Left colon (tissue), 2 donors: ENCODE results near the gene TAS2R40. TPM values are rescaled to one million over a fixed set of nuclear protein-coding genes. Genes with fewer than 3 reads are reported as not detected.
"Not testable (repeated sequence)": the region's sequence is repeated elsewhere in the genome, so short reads cannot be mapped to it uniquely, and the experiment has no call there.

Source experiments
- ATAC-seq: fragments of 200-7000 bp; cut with Tn5 transposase; one replicate; pipeline ENCODE4 v1.9.1; 2020; ENCODE audit warnings: mild to moderate bottlenecking, moderate library complexity
- DNase-seq, 2 donors: peaks; one replicate each; pipeline ENCODE4 v3.0.0-alpha.2; 2020
- intact Hi-C, 2 donors: fragments of 100-400 bp; cut with DNase I in 1 of 2; cut with micrococcal nuclease in 1 of 2; formaldehyde crosslinking; loops; one replicate each; pipeline versions ENCODE4 v1.11.2 to v1.14.0; 2022; cut with DNase I, micrococcal nuclease
- long read RNA-seq: library from polyadenylated mRNA; unstranded; transcript quantifications from one replicate; pipeline ENCODE4 v2.0.0, GENCODE V29; 2021
- total RNA-seq, 2 donors: library from RNA; stranded (reverse); fragmentation: NEBNext Ultra II Directional; extraction: Animal tissue kit (Norgen Biotek cat#: 25700); gene quantifications; one replicate each; pipeline ENCODE4 v1.2.1, GENCODE V29; 2021
- donor health status: DM: no; HTN: no; CAD: no.
- donor health status: DM: yes; HTN: yes; CAD: no.

The TAS2R40 gene
- total RNA-seq = not detected
- long read RNA-seq = 0 reads

DNA sequence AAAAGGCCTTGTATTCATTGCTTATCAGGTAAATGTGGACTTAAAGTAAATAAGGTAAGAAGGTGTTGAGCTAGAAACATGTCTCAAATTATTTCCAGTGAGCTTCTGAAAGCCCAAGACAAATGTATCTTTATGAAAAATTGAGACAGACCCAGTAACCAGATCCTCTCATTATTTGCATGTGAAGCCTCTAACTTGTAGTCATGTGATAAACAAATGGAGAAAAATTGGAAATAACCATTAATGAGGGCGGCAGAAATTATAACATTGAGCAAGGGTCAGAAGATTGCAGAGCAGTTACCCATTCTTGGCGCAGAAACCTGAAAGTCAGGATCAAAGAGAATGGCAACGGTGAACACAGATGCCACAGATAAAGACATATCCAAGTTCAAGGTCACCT is at the start of gene TAS2R40:
Gene TAS2R40, plus strand, starts transcription at position 301 of the 400 bp plus-strand sequence. Its CDS starts 42 bp downstream, at position 343.
- DNase-seq (no peak), ATAC-seq (no peak)
- intact Hi-C loops = no loop called here

DNA sequence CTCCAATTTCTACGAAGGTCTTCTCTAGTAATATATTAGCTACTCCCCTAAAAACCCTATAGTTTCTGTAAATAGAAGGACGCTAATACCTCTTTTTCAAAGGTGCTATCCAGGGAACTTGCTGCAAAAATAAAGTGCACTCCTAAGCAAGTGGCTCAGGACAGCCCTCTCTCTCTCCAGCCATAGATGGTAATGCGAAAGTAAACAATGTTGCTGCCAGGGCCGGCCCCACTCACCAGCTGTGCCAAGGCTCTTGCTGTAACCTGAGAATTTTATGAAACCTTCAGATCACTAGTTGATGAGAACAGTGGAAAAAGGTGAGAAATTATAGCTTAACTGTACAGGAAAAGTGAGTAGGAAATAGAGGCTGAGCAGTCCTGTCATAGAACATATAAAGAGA is 49.5 kb upstream of the TAS2R40 start:
- peak; percentile 56 to 66 for DNase-seq
- ATAC-seq = peak; percentile 97
- intact Hi-C loops = no loop called here

DNA sequence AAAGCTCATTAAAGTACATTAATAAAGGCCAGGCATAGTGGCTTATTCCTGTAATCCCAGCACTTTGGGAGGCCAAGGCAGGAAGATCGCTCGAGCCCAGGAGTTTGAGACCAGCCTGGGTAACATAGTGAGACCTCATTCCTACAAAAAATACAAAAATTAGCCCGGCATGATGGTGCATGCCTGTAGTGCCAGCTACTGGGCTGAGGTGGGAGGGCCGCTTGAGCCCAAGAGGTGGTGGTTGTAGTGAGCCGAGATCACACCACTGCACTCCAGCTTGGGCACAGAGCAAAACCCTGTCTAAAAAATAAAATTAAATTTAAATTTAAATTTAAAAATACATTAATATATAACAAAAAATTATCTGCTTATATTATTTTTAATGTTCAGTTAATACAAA is 45.7 kb upstream of the TAS2R40 start:
- intact Hi-C loops = no loop called here
- DNase-seq = no peak
- ATAC-seq = no peak

DNA sequence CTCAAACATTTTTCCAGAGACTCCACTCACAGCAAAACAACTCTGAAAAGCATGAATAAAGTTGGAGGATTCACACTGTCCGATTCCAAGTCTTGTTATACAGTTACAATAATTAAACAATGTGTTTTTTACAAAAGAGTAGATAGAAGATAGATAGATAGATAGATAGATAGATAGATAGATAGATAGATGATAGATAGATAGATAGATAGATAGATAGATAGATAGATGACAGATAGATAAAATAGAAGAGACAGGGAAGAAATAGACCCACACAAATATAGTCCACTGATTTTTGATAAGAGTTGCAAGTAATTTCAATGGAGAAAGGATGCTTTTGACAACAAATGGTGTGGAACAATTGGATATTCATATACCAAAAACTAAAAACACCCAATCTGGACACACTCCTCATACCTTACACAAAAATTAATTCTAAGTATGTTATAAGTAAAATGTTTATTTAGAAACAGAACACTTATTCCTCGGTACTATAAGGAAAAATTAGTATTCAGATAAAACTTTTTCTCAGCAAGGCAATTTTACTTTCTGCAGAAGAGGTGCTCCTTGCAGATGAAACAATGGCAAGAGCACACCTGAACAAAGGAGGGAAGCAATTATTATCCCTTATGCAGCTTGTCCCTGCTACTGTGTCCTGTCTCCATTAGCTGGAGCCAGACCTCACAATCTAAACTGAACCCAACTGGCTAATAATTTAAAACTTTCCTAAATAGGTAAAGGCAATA is 44.3 kb upstream of the TAS2R40 start:
- no peak for ATAC-seq
- DNase-seq = no peak
- intact Hi-C loops = no loop called here

DNA sequence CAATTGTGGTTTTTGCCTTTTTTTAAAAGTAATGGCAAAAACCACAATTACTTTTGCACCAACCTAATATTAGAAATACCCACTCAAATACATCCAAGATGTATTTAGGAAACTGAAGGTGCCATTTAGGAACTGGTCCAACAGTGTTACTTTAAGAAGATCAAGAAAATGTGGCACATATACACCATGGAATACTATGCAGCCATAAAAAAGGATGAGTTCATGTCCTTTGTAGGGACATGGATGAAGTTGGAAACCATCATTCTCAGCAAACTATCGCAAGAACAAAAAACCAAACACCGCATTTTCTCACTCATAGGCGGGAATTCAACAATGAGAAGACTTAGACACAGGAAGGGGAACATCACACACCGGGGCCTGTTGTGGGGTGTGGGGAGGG is 41.1 kb upstream of the TAS2R40 start:
- intact Hi-C loops, ATAC-seq: not testable (repeated sequence)

DNA sequence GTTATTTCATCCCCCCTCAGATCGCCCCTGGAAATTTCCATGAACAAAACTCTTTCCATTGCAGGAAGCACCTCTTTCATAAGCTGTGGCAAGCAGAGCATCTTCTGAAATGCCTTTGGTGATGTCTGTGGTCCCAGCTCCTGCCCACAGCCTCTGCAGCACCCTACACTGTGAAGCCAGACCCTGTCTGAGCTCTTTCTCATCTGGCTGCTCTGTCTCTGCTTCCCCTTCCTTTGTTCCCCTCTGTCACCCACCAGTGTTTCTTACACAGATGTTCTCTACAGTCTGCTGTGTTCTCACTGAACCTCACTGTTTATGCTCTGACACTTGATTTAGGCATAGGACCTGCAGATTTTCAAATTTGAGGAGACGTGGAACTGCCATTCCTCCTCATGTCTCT is 40.5 kb upstream of the TAS2R40 start:
- no peak for DNase-seq
- intact Hi-C loops = no loop called here
- ATAC-seq = no peak

More for the DNA sequence above, 41.1 kb upstream of the TAS2R40 start:
- not testable (repeated sequence) for DNase-seq

DNA sequence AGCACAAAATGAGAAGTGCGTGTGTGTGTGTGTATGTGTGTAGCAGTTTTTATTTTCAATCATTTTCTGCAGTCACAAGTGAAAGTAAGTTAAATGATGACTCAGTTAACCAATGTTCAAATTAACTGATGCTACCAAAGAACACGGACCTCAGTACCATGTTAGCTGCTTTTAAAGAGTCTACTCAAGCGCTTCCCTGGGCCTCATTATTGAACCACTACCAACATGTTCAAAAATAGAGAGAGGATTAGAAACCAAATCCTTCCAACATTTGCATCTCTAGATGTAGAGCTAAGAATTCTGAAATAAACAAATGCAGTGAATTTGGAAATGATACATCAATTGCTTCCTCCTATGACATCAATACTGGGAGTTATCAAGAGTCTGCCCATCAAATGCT is 38.8 kb upstream of the TAS2R40 start, which contains the start of gene TAS2R39:
Gene TAS2R39, plus strand, starts transcription at position 396 of the 400 bp plus-strand sequence. Its CDS starts 0 bp downstream, at position 396.
- no peak for DNase-seq
- no peak for ATAC-seq
- intact Hi-C loops = no loop called here

DNA sequence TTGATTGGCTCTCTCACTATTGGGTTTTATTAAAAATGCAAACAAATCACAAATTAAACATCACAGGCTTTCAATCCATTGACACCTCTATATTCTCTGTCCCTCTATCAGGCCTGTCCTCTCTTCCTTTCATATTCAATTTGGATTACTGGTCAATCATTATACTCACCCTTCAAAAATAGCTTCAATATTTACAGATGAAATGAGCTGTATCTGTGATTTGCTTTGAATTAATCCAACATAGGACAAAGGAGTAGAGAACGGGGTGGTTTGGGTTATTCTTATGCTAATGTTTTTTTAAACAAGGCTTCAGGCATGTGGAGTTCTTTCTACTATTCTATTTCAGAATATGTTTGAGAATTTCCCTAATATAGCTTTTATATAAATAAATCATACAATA is 36.3 kb upstream of the TAS2R40 start:
- ATAC-seq = no peak
- intact Hi-C loops = no loop called here
- no peak for DNase-seq

DNA sequence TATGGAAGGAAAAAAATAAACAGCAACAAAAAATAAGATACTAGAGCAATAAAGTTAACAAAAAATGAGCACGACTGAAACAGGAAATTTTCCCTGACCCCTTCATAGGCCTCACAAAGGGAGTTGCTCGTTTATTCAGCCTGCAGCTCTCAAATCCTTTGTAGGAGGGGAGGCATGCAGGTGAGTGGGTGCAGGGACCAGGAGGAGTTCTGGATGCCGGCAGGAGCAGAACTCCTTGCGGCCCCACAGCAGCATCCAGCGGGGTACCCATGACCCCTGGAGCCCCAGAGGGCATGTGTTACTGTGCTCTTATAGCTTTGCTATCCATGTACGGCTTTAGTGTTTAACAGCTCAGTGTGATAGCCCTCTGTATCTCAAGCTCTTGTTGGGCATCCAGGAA is 32.8 kb upstream of the TAS2R40 start:
- ATAC-seq (no peak), DNase-seq (no peak)
- intact Hi-C loops = no loop called here

DNA sequence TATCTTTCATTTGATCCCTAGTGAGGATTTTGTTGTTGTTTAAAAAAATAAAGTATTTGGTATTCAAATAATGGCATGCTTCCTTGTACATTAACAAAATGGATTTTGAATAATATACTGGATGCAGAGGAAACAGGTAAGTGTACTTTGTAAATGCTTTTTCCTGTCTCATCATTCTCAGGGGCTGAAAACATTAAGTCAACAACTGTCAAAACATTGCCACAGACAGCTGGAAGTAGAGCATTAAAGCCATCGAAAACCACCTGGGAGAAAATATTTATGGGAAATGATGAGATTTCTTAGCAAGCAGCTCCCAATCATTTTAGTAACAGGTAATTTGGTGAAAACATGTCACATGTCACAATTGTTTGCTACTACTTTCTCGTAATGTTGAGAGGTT is 28.0 kb upstream of the TAS2R40 start:
- ATAC-seq (no peak), DNase-seq (no peak)
- intact Hi-C loops = no loop called here

DNA sequence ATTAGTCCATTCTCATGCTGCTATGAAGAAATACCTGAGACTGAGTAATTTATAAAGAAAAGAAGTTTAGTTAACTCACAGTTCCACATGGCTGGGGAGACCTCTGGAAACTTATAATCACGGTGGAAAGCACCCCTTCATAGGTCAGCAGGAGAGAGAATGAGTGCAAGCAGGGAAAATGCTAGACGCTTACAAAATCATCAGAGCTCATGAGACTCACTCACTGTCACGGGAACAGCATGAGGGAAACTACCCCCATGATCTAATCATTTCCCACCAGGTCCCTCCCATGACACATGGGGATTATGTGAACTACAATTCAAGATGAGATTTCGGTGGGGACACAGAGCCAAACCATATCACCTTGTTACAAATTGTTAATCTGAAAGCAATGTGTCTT is 22.8 kb upstream of the TAS2R40 start:
- intact Hi-C loops = no loop called here
- no peak for ATAC-seq
- DNase-seq = no peak

DNA sequence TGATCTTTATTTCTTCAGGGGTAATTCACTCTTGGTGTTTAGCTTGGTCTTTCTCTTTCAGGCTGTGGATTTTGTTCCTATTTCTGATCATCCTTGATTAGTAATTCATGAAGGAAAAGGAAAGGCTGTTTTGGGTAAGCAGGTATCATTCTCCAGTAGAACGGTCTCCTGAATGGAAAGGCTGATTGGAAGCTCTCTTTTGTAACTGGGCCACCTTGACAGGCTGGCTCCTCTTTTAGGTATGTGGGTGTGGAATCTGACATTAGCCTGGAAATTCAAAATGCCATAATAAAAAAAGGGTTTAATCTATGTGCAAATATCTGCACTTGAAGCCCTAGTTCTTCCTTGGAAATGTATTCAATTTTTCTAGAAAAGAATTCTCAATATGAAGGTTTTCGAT is 19.7 kb upstream of the TAS2R40 start:
- ATAC-seq = no peak
- intact Hi-C loops = no loop called here

DNA sequence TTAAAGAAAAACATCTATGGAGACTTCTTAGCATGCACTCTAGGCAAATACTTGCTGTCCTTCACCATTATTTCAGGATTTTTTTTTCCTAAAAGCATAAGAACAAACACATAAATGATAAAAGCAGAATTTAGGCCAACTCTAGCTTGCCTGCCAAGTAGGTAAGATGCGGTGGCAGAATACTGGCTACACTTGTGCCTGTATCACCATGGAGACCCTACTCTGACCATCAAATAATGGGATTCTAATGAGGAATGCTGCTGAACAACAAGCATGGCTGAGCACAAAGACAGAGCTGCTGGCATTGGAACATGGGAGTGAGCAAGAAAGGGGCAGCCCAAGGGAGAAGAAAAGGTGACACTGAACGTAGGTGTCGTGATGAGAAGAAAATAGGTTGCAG is 18.5 kb upstream of the TAS2R40 start:
- ATAC-seq (no peak), DNase-seq (no peak)
- intact Hi-C loops = no loop called here

More for the DNA sequence above, 19.7 kb upstream of the TAS2R40 start:
- no peak for DNase-seq

DNA sequence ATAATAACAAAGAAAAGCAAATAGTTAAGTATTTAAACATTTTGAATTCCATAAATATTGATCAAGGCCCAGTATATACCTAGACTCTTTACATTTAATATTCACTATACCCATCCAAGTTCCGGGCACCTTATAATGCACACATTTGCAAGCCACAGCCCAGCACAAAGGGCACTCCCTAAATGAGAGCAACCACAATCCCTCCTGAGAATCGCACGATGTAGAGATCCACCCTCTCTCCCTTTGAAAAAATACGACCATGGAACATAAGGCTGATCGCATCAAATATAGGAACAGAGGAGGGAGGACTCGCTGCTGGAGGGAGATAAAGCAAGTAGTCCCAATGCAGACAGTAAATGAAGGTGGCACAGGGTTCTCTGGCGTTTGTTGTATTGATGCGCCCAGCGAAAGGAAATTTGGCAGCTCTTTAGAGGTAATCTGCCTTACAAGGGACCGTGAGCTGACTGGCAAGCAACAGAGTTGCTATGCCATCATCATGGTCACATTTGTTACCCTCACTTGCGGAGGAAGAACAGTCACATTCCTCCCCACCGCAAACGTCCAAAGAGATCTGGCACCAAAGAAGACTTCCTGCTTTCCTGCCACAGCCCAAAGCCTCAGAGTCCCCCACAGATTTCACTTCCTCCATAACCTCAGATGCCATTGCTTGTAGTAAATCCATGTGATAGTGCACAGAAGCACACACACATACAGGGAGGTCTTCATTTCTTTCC is 16.1 kb upstream of the TAS2R40 start:
- DNase-seq (peak in 1 of 2 donors; percentile 32), ATAC-seq (no peak)
- intact Hi-C loops = no loop called here

DNA sequence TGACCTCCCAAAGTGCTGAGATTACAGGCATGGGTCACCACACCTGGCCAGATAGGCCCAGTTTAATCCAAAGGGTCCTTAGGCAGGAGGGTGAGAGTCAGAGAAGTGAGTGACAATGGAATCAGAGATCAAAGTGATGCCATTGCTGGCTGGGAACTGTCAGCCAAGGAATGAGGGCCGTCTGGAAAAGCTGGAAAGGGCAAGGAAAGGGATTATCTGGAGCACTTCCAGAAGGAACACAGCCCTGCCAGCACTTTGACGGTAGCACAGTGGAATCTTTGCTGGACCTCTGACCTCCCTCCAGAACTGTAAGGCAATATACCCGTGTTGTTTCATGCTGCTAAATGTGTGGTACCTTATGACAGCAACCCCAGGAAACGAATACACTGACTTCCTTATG is 11.3 kb upstream of the TAS2R40 start:
- DNase-seq = no peak
- intact Hi-C loops = loop anchor here (10.0 kb wide), 2 partner anchors 206 to 356 kb away; partner anchors contain the start of gene EPHB6 (in 1 of the 2)
- ATAC-seq = no peak

DNA sequence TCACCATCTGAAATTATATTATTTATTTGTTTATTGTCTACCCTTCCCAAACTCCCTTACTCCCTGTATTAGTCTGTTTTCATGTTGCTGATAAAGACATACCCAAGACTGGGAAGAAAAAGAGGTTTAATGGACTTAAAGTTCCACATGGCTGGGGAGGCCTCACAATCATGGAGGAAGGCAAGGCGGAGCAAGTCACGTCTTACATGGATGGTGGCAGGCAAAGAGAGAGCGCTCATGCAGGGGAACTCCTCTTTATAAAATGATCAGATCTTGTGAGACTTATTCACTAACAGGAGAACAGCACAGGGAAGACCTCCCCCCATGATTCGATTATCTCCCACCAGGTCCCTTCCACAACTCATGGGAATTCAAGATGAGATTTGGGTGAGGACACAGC is 8.4 kb upstream of the TAS2R40 start:
- intact Hi-C loops = loop anchor here (2.0 to 10.0 kb wide), 3 partner anchors 205 to 359 kb away; partner anchors contain the start of gene EPHB6 (in 1 of the 2)
- not testable (repeated sequence) for ATAC-seq, DNase-seq

DNA sequence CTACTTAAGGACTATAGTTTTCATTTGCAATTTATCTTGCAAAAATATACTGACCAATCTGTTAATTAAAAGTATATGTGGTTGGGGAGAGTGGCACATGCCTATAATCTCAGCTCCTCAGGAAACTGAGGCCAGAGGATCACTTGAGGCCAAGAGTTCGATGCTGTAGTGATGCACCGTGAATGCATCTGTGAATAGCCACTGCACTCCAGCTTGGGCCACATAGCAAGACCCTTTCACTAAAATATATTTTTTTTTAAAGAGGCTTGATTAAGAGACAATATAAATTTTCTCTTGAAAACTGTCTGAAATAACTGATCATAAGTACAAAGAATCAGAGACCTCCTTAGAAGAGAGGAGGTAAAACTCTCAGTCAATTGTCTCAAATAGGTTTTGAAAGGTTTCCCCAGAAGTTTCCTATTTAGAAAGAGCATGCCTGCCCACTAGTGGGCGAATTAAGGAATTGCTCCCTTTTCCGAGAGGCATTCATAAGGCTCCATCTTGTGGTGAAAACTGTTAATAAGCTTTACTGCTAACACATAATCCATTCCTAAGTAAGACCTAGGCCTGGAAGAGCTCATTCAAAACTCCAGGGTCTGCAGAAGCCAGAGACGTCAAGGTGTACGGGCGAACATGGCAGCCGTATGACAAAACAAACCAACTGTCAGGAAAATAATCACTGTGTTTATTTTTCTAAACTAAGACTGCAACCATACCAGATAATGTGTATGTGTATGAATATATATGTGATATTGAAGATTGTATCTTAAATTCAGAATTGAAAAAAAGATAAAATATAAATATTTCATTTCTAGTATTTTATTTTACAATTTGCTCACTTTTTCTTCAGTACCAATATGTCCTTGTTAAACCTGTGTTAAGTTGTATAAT is 6.8 kb upstream of the TAS2R40 start:
- DNase-seq (peak; percentile 35 to 42), ATAC-seq (peak; percentile 74)
- intact Hi-C loops = loop anchor here (10.0 kb wide), 2 partner anchors 210 to 360 kb away; partner anchors contain the start of gene EPHB6 (in 1 of the 2)

DNA sequence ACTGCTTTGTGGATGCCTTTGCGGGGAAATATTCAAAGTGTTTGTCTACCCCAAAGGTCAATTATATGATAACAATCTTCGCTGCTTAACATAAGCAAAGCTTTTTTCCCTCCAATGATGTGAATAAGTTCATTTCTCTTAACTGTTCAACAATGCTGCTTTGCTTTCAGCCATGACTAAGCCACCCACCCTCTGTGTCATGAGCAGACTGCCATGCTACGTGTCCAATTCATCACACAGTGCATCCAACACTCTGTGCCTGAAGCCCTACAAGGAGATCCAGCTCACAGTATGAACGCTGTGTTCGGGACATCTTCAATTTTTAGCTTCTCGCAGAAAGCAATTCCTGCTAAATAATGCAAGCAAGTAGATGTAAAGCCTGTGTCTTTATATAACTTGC is 5.7 kb upstream of the TAS2R40 start:
- intact Hi-C loops = loop anchor here (10.0 kb wide), 2 partner anchors 211 to 361 kb away; partner anchors contain the start of gene EPHB6 (in 1 of the 2)
- no peak for DNase-seq
- ATAC-seq = no peak

DNA sequence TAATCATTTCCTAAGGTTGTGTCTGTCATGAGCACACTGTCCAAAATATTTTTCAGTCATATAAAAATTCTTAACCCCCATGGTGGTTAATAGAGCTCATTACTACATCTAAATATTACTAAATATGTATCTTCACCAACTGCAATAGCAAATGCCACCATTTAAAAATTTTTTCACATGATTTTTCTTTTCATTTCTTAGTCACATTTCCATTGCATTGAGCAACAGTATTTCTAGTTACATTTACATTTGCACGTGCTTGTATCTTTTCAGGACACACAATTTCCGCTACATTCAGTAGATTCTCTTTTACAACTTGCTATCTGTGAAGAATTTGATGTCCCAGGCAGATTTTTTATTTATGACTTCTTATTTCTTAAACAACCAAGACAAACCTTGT is 5.2 kb upstream of the TAS2R40 start:
- intact Hi-C loops = loop anchor here (10.0 kb wide), 2 partner anchors 212 to 362 kb away; partner anchors contain the start of gene EPHB6 (in 1 of the 2)
- ATAC-seq = no peak

More for the DNA sequence above, 5.2 kb upstream of the TAS2R40 start:
- no peak for DNase-seq
